Epithelial cell of proximal tubule (primary cell): ENCODE data around the gene ITPR2. TPM values are rescaled to one million over a fixed set of nuclear protein-coding genes. Genes with fewer than 3 reads are reported as not detected.
A peak's percentile ranks its signal among the peaks of the same experiment; 100 is the strongest.

Experiments used
- DNase-seq: peaks from one replicate; pipeline ENCODE4 v3.0.0-alpha.2; 2011; ENCODE audit warnings: low read depth
- H3K4me3 ChIP-seq: 2 replicates; pipeline ENCODE4 v1.5.1; 2011; ENCODE audit warnings: low read depth, mild to moderate bottlenecking, low read length
- CTCF ChIP-seq: conservative IDR thresholded peaks from 2 replicates; pipeline ENCODE4 v1.5.1; 2012; ENCODE audit warnings: low read depth, mild to moderate bottlenecking, low read length
- total RNA-seq: library from RNA; depleted of rRNA; stranded (reverse); fragments of >200 nt; gene quantifications from 2 replicates; pipeline ENCODE4 v1.2.3, GENCODE V29; 2015

ITPR2 gene
- total RNA-seq, 1 donor from 2014 or later: 13.5 TPM

DNA sequence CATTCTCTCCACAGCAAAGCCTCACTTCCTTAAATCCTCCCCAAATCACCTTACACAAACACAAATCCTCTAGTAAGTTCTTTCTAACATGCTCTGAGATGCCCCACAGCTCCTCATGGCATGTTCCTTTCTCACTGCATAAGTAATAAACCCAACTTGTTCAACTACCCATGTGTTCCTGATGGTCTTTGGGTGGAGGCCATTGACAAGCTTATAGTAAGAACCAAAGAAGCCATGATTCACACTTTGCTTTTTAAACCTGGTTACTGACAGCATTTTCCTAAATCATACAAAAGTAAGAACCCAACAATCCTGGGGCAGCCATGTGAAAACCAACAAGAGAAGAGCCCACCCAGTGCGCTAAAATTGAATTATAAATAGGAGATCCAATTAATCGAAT lies 138.6 kb downstream of the ITPR2 start:
- no peak for DNase-seq
- no peak for TF ChIP-seq CTCF
- no peak overlapping the region for H3K4me3 ChIP-seq

- no peak for TF ChIP-seq CTCF
- H3K4me3 ChIP-seq: no peak overlapping the region
- no peak for DNase-seq
Observed at GRCh38 chr12:26692407-26692806, 140.6 kb downstream of the ITPR2 start.

GRCh38 chr12:26691234-26691970 lies 141.6 kb downstream of the ITPR2 start:
- no peak overlapping the region for H3K4me3 ChIP-seq
- peak; percentile 86 for DNase-seq
- TF ChIP-seq CTCF: peak; percentile 2

DNA sequence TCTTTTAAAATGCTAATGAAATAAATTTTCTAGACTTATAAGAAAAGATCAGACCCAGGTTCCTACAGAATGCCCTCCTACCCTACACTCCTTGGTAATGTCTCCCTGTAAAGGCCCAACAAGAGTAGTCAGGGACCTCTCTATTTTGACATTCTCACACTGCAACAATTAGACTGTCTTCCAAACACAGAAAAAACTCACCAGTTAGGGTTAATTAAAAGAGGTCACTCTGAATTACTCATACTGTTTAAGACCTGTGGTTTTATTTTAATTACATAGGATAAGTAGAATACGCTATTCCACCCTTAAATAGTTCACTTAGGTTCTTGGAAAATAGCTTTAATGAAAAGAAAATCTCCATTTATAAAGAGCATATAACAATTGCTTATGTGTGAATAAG lies 142.4 kb downstream of the ITPR2 start:
- no peak for DNase-seq
- no peak for TF ChIP-seq CTCF
- H3K4me3 ChIP-seq: no peak overlapping the region

DNA sequence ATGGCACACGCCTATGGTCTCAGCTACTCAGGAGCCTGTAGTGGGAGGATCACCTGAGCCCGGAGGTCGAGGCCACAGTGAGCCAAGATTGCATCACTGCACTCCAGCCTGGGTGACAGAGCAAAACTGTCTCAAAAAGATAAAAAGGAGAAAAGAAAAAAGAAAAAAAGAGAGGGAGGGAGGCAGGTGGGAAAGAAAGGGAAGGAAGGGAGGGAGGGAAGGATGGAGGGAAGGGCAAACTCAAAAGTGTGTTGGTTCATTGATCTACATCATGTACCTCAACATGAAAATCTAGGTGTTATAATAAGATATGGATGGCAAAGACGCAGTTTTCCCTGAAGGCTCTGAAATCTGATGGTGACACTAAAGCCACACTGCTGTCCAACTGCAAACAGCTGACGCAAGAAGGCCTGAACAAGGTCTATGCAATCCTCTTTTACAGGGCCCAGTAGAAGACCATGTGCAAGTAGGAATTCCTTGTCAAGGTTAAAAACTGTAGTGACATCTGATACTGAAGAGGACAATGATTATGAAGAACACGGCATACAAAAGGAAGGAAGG lies 143.6 kb downstream of the ITPR2 start:
- no peak for TF ChIP-seq CTCF
- no peak for DNase-seq
- H3K4me3 ChIP-seq: no peak overlapping the region

GRCh38 chr12:26688344-26688904 lies 144.6 kb downstream of the ITPR2 start:
- TF ChIP-seq CTCF: no peak
- DNase-seq: no peak
- no peak overlapping the region for H3K4me3 ChIP-seq
